GM12865 (cell line): ENCODE results near the gene KDM7A.

Experiments
- DNase-seq: peaks from one replicate; pipeline ENCODE4 v3.0.0; 2010; ENCODE audit warnings: low read depth
- H3K4me3 ChIP-seq: 2 replicates; pipeline ENCODE4 v1.5.1; 2011; ENCODE audit warnings: mild to moderate bottlenecking, low read depth, low read length, control low read depth
- CTCF ChIP-seq: IDR thresholded peaks from 2 replicates; pipeline ENCODE4 v1.5.1; 2011; ENCODE audit warnings: low read length, control low read depth, low read depth, inconsistent platforms; ENCODE audit not compliant: insufficient read depth; ENCODE audit errors: missing control alignments

The KDM7A gene

GRCh38 chr7:140060788-140061606 lies 115.8 kb downstream of the KDM7A start:
- no peak overlapping the region; the same call in 1 of the 2 replicates for H3K4me3 ChIP-seq

GRCh38 chr7:140060243-140060630 lies 116.5 kb downstream of the KDM7A start:
- no peak for DNase-seq

More at GRCh38 chr7:140060788-140061606, 115.8 kb downstream of the KDM7A start:
- no peak for DNase-seq
- no peak for TF ChIP-seq CTCF

GRCh38 chr7:140059273-140060242 lies 117.2 kb downstream of the KDM7A start:
- no peak for DNase-seq

More at GRCh38 chr7:140060243-140060630, 116.5 kb downstream of the KDM7A start:
- H3K4me3 ChIP-seq: no peak overlapping the region
- no peak for TF ChIP-seq CTCF

GRCh38 chr7:140058517-140058916 lies 118.3 kb downstream of the KDM7A start:
- no peak for DNase-seq
- no peak overlapping the region for H3K4me3 ChIP-seq

More at GRCh38 chr7:140059273-140060242, 117.2 kb downstream of the KDM7A start:
- no peak for TF ChIP-seq CTCF
- no peak overlapping the region for H3K4me3 ChIP-seq

GRCh38 chr7:140057143-140057535 lies 119.6 kb downstream of the KDM7A start:
- DNase-seq: no peak
- TF ChIP-seq CTCF: no peak
- no peak overlapping the region for H3K4me3 ChIP-seq

More at GRCh38 chr7:140058517-140058916, 118.3 kb downstream of the KDM7A start:
- TF ChIP-seq CTCF: no peak

GRCh38 chr7:140056431-140057142 lies 120.2 kb downstream of the KDM7A start:
- H3K4me3 ChIP-seq: no peak overlapping the region
- DNase-seq: no peak
- no peak for TF ChIP-seq CTCF
